ENCODE data around the gene GPAT2. TPM values are rescaled to one million over a fixed set of nuclear protein-coding genes. Genes with fewer than 3 reads are reported as not detected.
"Not testable (repeated sequence)": the region's sequence is repeated elsewhere in the genome, so short reads cannot be mapped to it uniquely, and the experiment has no call there.

GPAT2 gene, protein sequence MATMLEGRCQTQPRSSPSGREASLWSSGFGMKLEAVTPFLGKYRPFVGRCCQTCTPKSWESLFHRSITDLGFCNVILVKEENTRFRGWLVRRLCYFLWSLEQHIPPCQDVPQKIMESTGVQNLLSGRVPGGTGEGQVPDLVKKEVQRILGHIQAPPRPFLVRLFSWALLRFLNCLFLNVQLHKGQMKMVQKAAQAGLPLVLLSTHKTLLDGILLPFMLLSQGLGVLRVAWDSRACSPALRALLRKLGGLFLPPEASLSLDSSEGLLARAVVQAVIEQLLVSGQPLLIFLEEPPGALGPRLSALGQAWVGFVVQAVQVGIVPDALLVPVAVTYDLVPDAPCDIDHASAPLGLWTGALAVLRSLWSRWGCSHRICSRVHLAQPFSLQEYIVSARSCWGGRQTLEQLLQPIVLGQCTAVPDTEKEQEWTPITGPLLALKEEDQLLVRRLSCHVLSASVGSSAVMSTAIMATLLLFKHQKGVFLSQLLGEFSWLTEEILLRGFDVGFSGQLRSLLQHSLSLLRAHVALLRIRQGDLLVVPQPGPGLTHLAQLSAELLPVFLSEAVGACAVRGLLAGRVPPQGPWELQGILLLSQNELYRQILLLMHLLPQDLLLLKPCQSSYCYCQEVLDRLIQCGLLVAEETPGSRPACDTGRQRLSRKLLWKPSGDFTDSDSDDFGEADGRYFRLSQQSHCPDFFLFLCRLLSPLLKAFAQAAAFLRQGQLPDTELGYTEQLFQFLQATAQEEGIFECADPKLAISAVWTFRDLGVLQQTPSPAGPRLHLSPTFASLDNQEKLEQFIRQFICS
- total RNA-seq, result 1 to 10 TPM; 3.3 to 5.3 TPM

DNA sequence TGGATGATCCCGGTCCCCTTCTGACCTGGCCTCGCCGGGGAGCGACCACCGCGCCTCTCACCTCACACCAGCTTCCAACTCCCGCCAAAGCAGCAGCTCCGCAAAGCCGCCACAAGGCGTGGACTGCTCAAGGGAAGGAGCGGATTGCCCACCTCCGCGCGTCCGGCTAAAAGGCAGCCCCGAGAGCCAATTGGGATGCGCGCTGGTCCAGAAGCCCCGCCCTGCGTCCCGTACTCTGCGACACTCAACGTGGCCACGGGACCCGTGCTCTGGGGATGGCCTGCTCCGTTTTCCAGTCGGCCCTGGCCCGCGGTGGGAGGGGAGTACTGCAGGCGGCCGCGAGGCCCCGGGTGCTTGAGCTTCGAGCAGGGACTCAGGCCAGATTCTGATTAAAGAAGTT lies at the start of gene GPAT2:
TSS of gene GPAT2 (minus strand) at position 125 of the 400 bp plus-strand sequence. CDS start 2,557 bp downstream, outside the sequence.
- H3K27ac Mint-ChIP-seq; CTCF ChIA-PET; H3K36me3 Mint-ChIP-seq (ENCODE audit: low read depth); H3K9me3 Mint-ChIP-seq; H3K4me3 Mint-ChIP-seq; POLR2A ChIA-PET; DNase-seq; H3K4me1 Mint-ChIP-seq; H3K27me3 Mint-ChIP-seq: not testable (repeated sequence)

DNA sequence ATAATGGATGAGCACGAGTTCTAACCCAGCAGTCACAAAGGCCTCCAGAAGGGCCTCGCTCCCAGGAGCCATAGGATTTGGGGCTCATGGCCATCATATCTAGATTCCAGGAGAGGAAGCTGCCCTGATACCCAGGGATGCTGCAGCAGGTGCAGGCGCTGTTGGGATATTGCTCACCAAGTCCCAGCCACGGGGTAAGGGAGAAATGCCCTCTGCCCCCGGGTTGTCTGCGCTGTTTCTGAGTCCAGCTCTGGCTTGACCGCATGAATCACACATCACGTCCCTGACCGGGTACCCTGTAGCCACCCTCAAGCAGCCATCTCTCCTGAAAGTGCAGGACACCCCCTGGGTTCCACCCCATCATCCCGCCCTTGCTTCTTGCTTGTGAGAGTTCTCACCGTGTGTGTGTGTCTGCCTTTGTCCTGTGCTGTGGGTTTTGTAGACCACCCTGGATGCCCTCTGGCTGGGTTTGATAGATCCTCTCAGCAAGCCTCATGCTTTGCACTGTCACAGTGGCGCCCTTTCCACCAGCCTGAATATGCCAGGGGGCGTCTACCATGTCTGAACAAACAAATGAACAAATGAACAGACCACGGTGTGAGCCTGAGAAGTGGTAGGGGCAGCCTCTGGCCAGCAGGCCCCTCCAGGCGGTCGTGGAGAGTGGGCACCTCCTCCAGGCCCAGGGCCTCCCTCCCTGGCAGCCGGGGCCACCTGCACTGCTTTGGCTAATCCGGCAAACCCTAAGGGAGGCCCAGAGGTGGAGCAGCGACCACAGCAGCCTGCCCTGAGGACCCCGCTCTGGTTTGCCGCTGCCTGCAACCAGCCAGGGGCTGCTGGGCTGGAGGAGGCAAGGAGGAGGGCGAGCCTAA lies 49.5 kb upstream of the GPAT2 start:
- H3K27me3 Mint-ChIP-seq, result peaks cover 13% of the 10 kb centered on the region
- no peaks in the 10 kb centered on the region for H3K9me3 Mint-ChIP-seq
- ChIA-PET CTCF (no interaction called here), POLR2A (no interaction called here)
- H3K4me3 Mint-ChIP-seq, result no peak overlapping the region
- no peaks in the 10 kb centered on the region for H3K4me1 Mint-ChIP-seq
- H3K36me3 Mint-ChIP-seq (ENCODE audit: low read depth), result no peaks in the 10 kb centered on the region
- no peak overlapping the region for H3K27ac Mint-ChIP-seq
- DNase-seq, result no peak

DNA sequence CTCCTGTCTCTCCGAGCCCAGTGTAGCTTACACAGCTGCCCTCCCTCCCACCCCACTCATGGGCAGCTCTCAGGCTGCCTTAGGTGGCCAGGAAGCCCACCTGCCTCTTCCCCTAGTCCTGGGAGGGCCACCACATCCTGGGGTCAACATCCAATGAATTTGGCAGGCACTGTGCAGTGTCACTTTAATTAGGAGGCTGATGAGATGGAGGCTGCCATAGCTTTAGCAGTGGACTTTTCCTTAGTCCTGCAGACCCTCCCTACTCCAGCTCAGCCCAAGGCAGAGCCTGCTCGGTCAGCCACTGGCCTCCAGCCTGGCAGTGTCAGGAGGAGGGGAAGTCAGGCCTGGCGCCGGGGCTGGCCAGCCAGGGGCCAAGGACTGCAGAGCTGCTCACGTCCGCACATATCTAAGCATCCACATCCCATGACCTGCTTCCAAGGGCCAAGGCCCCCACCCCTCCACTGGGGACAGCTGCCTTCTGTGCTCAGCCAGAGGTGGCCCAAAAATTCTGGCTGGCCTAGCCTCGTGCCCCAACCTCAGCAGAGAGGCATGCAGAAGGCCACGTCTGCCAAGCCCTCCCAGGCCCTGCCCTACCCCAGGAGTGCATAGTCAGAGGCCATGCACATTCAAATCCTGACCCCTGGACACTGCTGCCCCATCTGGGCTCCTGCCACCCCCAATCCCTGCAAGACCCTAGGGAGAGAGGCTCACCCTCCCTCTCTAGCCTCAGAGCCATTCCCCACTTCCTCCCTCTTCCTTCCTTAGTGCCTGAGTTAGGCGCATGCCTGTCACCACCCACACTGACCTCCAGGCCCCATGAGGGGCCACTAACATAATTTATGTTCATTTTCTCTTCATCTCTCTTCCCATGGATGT lies 48.6 kb upstream of the GPAT2 start:
- DNase-seq, result no peak
- Mint-ChIP-seq H3K27ac (no peak overlapping the region), H3K36me3 (ENCODE audit: low read depth) (no peaks in the 10 kb centered on the region), H3K4me1 (no peaks in the 10 kb centered on the region), H3K27me3 (peaks cover 17% of the 10 kb centered on the region), H3K4me3 (no peak overlapping the region), H3K9me3 (no peaks in the 10 kb centered on the region)
- POLR2A ChIA-PET, result no interaction called here
- CTCF ChIA-PET, result interaction anchor here (1.0 to 1.3 kb wide), 2 partner anchors 8 to 61 kb away, joined by 3 read pairs; no protein-coding TSS in a partner anchor

DNA sequence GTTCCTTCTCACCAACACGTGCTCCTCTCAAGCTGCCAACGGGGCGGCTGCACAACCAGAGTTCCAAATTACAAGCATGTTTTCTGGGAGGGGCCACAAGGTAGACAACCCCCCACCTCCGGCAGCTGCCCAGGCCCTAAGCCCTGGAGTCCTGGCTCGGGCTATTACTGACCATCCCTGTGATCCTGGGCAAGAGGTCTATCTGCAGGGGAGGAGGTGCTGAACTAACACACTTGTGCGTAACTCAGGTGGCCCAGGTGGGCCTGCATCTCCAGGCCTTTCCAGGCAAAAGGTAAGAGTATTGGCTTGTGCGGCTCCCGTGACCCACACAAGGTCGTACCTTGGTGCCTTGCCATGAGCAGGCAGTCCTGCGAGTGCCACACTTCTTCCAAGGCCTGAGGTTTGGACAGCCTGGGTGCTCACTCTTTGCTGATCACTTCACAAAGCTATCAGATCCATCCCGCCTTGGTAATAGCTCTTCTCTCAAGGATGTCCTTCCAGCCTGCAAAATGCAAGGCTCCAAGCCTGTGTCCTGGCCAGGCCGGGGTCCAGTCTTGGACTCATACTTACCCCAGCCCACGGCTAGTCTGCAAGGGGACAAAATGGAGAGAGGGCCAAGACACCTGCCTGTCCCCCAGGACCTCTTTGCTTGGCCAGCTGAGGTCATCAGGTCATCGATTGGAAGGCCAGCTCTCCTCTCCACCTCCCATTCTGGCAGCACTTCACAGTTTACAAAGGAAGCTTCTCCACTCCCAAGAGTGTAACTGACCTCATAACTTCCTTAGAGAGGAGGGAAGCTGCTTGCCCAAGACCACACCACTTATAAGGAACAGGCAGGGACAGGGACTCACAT lies 47.7 kb upstream of the GPAT2 start:
- ChIA-PET POLR2A (no interaction called here), CTCF (interaction anchor here (1.0 to 1.3 kb wide), 2 partner anchors 9 to 60 kb away, joined by 3 read pairs; no protein-coding TSS in a partner anchor)
- Mint-ChIP-seq H3K36me3 (ENCODE audit: low read depth) (no peaks in the 10 kb centered on the region), H3K4me3 (no peak overlapping the region), H3K27me3 (peaks cover 21% of the 10 kb centered on the region), H3K4me1 (no peaks in the 10 kb centered on the region), H3K27ac (no peak overlapping the region), H3K9me3 (no peaks in the 10 kb centered on the region)
- DNase-seq, result no peak

DNA sequence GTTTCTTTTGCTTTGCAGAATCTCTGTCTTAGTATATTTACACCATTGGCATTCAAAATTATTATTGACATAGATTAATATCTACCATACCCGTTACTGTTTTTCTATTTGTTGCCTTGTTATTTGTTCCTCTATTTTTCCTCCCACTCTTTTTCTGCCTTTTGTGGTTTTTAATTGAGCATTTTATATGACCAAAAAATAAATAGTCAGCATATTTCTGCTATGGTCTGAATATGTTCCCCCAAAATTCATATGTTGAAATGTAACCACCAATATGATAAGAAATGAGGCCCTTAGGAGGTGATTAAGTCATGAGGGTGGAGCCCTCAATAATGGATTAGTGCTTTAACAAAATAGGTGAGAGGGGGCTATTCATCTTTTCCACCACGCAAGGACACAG lies 46.3 kb upstream of the GPAT2 start:
- H3K36me3 Mint-ChIP-seq (ENCODE audit: low read depth), result no peaks in the 10 kb centered on the region
- H3K27me3 Mint-ChIP-seq, result peaks cover 19% of the 10 kb centered on the region
- DNase-seq, result no peak
- no peak overlapping the region for H3K4me3 Mint-ChIP-seq
- H3K9me3 Mint-ChIP-seq, result no peaks in the 10 kb centered on the region
- no peak overlapping the region for H3K27ac Mint-ChIP-seq
- POLR2A ChIA-PET, result no interaction called here
- CTCF ChIA-PET, result no interaction called here
- H3K4me1 Mint-ChIP-seq, result no peaks in the 10 kb centered on the region

DNA sequence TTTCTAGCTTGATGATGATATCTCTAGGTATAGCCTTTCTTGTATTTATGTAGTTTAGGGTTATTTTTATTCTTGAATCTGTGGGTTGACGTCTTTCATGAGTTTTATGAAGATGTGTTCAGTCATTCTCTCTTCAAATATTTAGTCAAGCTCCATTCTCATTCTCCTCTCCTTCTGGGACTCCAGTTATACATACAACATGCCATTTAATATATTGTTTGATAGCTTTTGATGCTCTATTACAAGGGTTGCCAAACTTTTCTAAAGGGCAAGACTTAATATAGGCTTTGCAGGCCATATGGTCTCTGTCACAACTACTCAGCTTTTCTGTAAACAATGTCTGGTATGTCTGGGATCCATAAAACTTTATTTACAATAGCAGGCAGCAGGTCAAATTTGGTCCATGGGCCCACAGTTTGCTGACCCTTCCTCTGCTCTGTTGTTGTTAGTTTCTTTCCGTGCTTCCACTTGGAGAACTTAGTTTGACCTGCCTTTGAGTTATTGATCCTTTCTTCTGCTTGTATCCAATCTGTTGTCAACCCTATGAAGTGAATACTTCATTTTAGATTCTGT lies 40.6 kb upstream of the GPAT2 start:
- ChIA-PET CTCF (interaction anchor here (0.6 kb wide), 1 partner anchor 42 kb away, joined by 3 read pairs; no protein-coding TSS in a partner anchor), POLR2A (no interaction called here)
- Mint-ChIP-seq H3K36me3 (ENCODE audit: low read depth) (no peaks in the 10 kb centered on the region), H3K4me3 (no peak overlapping the region), H3K9me3 (no peaks in the 10 kb centered on the region), H3K27me3 (peaks cover 21% of the 10 kb centered on the region), H3K27ac (no peak overlapping the region), H3K4me1 (no peaks in the 10 kb centered on the region)
- DNase-seq, result no peak

DNA sequence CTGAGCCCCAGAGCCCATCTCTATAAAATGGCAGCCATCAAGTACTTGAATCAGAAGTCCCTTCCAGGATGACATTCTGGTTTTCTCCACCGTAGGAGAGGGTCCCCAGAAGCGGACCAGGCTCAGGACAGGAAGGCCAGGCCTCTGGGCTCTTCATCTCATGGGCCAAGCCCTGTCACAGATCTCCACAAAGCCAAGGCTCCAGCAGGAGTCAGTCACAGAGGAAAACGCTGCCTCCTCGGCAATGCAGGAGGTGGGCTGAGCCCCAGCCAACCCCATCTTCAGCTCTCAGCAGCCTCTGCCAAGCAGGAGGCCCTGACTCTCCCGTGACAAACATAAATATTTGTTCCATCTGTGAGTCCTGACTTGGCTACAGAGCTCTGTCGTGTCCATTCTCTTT lies 39.4 kb upstream of the GPAT2 start:
- H3K4me3 Mint-ChIP-seq, result no peak overlapping the region
- H3K4me1 Mint-ChIP-seq, result no peaks in the 10 kb centered on the region
- no peak overlapping the region for H3K27ac Mint-ChIP-seq
- H3K36me3 Mint-ChIP-seq (ENCODE audit: low read depth), result no peaks in the 10 kb centered on the region
- H3K9me3 Mint-ChIP-seq, result no peaks in the 10 kb centered on the region
- no peak for DNase-seq
- ChIA-PET CTCF (no interaction called here), POLR2A (no interaction called here)
- peaks cover 14% of the 10 kb centered on the region for H3K27me3 Mint-ChIP-seq

DNA sequence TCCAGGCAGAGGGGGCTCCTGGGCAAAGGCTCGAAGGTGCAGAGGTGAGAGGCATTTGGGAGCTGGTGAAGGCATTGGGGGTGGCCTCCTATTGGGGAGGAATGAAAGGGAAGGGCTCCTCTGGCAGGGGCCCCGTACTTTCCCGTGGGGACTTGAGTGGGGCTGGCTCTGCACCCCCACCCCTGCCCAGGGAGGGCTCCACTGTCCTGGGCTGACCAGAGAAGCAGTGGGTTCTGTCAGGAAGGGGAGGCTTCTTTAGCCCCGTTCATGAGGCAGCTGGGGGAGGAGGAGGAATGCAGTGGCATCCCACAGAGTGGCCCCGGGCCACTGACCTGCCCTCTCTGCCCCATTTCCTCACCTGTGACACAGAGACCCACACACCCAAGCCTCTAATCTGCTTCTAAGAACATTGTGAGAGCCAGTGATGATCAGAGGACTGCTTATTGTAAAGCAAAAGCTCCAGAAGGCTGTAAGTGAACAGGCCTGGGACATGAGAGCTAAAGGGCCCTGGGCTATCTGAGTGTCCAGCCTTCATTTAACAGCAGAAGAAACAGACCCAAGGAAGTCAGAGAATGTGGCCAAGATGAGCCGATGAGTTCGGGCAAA lies 38.6 kb upstream of the GPAT2 start:
- Mint-ChIP-seq H3K9me3 (no peaks in the 10 kb centered on the region), H3K27me3 (peaks cover 10% of the 10 kb centered on the region), H3K4me3 (no peak overlapping the region), H3K36me3 (ENCODE audit: low read depth) (no peaks in the 10 kb centered on the region), H3K27ac (no peak overlapping the region), H3K4me1 (no peaks in the 10 kb centered on the region)
- no peak for DNase-seq
- POLR2A ChIA-PET, result no interaction called here
- CTCF ChIA-PET, result interaction anchor here (1.0 kb wide), 1 partner anchor 101 kb away, joined by 3 read pairs; no protein-coding TSS in a partner anchor

DNA sequence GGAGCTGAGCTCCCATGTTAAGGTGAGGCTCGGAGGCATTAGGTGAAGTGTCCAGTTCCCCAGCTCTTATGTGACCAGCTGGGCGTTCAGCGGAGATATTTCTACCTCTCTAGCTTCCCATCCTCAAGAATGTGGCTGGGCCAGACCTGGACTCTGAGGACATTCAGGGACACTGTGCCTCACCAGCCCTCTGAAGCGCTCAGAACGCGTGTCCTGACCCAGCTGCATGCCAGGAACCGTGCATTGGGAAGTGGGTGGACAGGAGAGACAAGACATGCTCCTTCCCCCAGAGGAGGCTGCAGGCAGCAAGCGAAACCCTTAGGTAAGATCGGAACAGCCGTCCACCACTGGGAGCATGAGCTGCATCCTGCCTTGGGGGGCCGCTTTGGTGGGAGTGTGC lies 38.0 kb upstream of the GPAT2 start:
- Mint-ChIP-seq H3K27ac (no peak overlapping the region), H3K36me3 (ENCODE audit: low read depth) (no peaks in the 10 kb centered on the region), H3K9me3 (no peaks in the 10 kb centered on the region), H3K4me1 (no peaks in the 10 kb centered on the region), H3K4me3 (no peak overlapping the region), H3K27me3 (peaks cover 6% of the 10 kb centered on the region)
- ChIA-PET POLR2A (no interaction called here), CTCF (interaction anchor here (1.0 kb wide), 1 partner anchor 102 kb away, joined by 3 read pairs; no protein-coding TSS in a partner anchor)
- no peak for DNase-seq

DNA sequence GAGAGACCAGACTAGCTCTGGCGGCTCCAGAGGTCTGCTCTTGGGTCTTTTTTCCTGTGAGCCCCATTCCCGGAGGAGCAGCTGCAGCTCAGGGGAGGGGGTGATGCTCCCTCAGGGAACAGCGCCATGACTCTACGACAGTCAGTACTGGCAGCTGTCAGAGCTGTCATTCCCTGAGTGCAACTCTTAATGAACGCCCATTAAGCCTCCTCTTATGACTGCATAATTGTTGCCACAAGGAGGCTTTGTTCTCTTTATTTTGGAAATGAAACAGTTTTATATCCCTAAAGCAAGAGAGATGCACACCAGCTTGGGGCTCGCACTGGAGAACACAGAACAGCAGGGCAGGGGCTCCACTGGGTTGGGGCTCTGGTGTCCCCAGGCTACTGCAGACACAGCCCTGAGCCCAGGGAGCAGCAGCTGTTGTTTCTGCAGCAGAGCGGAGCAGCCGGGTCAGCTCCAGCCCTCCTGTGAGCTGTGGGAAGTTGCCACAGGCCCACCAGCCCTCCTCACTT lies 37.3 kb upstream of the GPAT2 start:
- H3K4me3 Mint-ChIP-seq; POLR2A ChIA-PET; H3K9me3 Mint-ChIP-seq; H3K4me1 Mint-ChIP-seq; CTCF ChIA-PET; DNase-seq; H3K27me3 Mint-ChIP-seq; H3K36me3 Mint-ChIP-seq (ENCODE audit: low read depth); H3K27ac Mint-ChIP-seq: not testable (repeated sequence)

Data from activated CD4-positive, alpha-beta T cell treated with anti-CD3 and anti-CD28 coated beads, Interleukin-2, amount 10 ng/mL, durations not matched to agents 7 days and 5 days (primary cell).